Left ventricle myocardium inferior (tissue), 1 donor: ENCODE measurements around the gene PDE6H. TPM values are rescaled to one million over a fixed set of nuclear protein-coding genes. Genes with fewer than 3 reads are reported as not detected.

Experiments
- DNase-seq: peaks from one replicate; pipeline ENCODE4 v3.0.0-alpha.2; 2020
- H3K27ac ChIP-seq: fragments of 200-600 bp; replicated peaks from 2 replicates; pipeline ENCODE4 v1.8.0; 2021
- H3K27me3 ChIP-seq: fragments of 200-600 bp; 2 replicates; pipeline ENCODE4 v1.8.0; 2021; ENCODE audit warnings: low read depth
- H3K36me3 ChIP-seq: fragments of 200-600 bp; 2 replicates; pipeline ENCODE4 v1.8.0; 2021
- H3K4me1 ChIP-seq: fragments of 200-600 bp; 2 replicates; pipeline ENCODE4 v1.8.0; 2021
- H3K4me3 ChIP-seq: fragments of 200-600 bp; 2 replicates; pipeline ENCODE4 v1.8.0; 2021; ENCODE audit warnings: mild to moderate bottlenecking, moderate library complexity
- H3K9me3 ChIP-seq: fragments of 200-600 bp; replicated peaks from 2 replicates; pipeline ENCODE4 v1.8.0; 2021
- CTCF ChIP-seq: fragments of 200-600 bp; IDR thresholded peaks from 2 replicates; pipeline ENCODE4 v1.8.0; 2021; ENCODE audit warnings: antibody characterized with exemption, mild to moderate bottlenecking, borderline replicate concordance
- intact Hi-C: fragments of 100-400 bp; cut with micrococcal nuclease; formaldehyde crosslinking; loops from one replicate; pipeline ENCODE4 v1.11.0; 2022
- total RNA-seq: library from RNA; stranded (reverse); fragmentation: NEBNext Ultra II Directional; extraction: Animal tissue kit (Norgen Biotek cat#: 25700); gene quantifications from one replicate; pipeline ENCODE4 v1.2.1, GENCODE V29; 2021
- donor health status: DM: no; HTN: yes; CAD: no; lungs with severe emphysema.

Gene PDE6H
- total RNA-seq, 1 donor from 2014 or later, result not detected

- no peak for DNase-seq
- H3K4me1 ChIP-seq, result peaks cover 18% of the 10 kb centered on the region
- TF ChIP-seq CTCF, result no peak
- no peak overlapping the region for H3K27ac ChIP-seq
- H3K9me3 ChIP-seq, result no peaks in the 10 kb centered on the region
- intact Hi-C loops, result no loop called here
- H3K36me3 ChIP-seq, result no peaks in the 10 kb centered on the region
- H3K4me3 ChIP-seq, result no peak overlapping the region
- no peaks in the 10 kb centered on the region for H3K27me3 ChIP-seq
These were observed 41.5 kb upstream of the PDE6H start for GRCh38 chr12:14931359-14931758.

- Histone ChIP-seq H3K27ac (no peak overlapping the region), H3K36me3 (no peaks in the 10 kb centered on the region), H3K4me1 (peaks cover 18% of the 10 kb centered on the region), H3K9me3 (no peaks in the 10 kb centered on the region), H3K4me3 (no peak overlapping the region), H3K27me3 (no peaks in the 10 kb centered on the region)
- intact Hi-C loops, result no loop called here
- no peak for TF ChIP-seq CTCF
- DNase-seq, result no peak
These were observed 40.9 kb upstream of the PDE6H start for GRCh38 chr12:14931791-14932560.

DNA sequence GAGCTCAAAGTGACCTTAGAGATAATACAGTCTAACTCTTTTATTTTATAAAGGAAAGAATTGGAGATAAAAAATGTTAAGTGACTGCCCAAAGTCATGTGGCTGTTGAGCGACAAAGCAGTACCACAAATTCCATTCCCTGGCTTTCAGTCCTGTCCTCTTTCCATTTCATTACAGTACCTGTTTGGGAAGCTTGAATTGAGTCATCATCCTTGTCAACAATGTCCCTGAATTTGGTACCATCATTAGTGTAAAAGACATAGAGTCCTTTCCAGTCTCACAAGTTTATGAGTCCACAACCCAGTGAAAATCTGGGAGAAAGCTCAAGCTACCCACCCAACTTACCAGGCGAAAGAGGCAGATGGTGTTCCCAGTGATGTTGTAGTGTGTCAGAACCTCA, 38.3 kb upstream of the PDE6H start:
- Histone ChIP-seq H3K9me3 (no peaks in the 10 kb centered on the region), H3K27me3 (no peaks in the 10 kb centered on the region), H3K4me1 (peaks cover 8% of the 10 kb centered on the region), H3K27ac (no peak overlapping the region), H3K36me3 (no peaks in the 10 kb centered on the region), H3K4me3 (no peak overlapping the region)
- intact Hi-C loops, result no loop called here
- DNase-seq, result no peak
- TF ChIP-seq CTCF, result no peak

- Histone ChIP-seq H3K4me3 (no peak overlapping the region), H3K36me3 (no peaks in the 10 kb centered on the region), H3K9me3 (no peaks in the 10 kb centered on the region), H3K4me1 (peaks cover 4% of the 10 kb centered on the region), H3K27ac (no peak overlapping the region), H3K27me3 (no peaks in the 10 kb centered on the region)
- intact Hi-C loops, result no loop called here
- no peak for TF ChIP-seq CTCF
- DNase-seq, result no peak
These were observed 37.8 kb upstream of the PDE6H start for GRCh38 chr12:14935031-14935430.

DNA sequence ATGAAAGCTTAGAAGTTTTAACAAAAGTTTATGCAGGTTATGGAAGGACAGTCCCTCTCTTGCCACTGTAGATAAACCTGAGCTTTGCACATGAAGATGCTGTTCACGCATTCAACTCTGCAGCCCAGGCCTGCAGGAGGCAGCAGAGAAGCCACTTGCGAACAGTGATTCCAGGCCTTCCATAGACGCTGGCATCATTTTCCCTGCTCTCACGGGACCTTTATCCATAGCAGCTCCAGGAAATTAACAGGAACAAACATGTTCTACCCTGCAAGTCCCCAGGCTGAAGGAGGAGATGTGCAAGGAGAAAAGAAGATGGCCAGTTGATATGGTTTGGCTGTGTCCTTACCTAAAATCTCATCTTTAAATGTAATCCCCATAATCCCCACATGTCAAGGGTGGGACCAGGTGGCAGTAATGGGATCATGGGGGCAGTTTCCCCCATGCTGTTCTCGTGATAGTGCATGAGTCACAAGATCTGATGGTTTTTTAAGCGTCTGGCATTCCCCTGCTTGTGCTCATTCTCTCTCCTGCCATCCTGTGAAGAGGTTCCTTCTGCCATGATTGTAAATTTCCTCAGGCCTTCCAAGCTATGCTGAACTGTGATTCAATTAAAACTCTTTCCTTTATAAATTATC, 36.5 kb upstream of the PDE6H start:
- peak; percentile 40 for TF ChIP-seq CTCF
- no peaks in the 10 kb centered on the region for H3K36me3 ChIP-seq
- no peaks in the 10 kb centered on the region for H3K4me1 ChIP-seq
- no peak overlapping the region for H3K4me3 ChIP-seq
- intact Hi-C loops, result no loop called here
- H3K9me3 ChIP-seq, result no peaks in the 10 kb centered on the region
- H3K27ac ChIP-seq, result no peak overlapping the region
- H3K27me3 ChIP-seq, result no peaks in the 10 kb centered on the region
- no peak for DNase-seq
